WTC11 (cell line): ENCODE measurements around the gene LTBP1. TPM values are rescaled to one million over a fixed set of nuclear protein-coding genes. Genes with fewer than 3 reads are reported as not detected.

ENCODE experiments used
- ATAC-seq: fragments of 200-7000 bp; cut with Tn5 transposase; 2 replicates; pipeline ENCODE4 v1.10.0; 2021; ENCODE audit warnings: mild to moderate bottlenecking, moderate library complexity
- CTCF ChIA-PET: fragments of 300-600 bp; sonication (Branson Sonifier 250); formaldehyde crosslinking; loops from one replicate; lab custom pipeline; 2021; ENCODE audit warnings: antibody characterized with exemption; lab: Charles Lee
- POLR2A ChIA-PET: fragments of 350-600 bp; sonication (Branson Sonifier 250); formaldehyde crosslinking; loops from one replicate; lab custom pipeline; 2021; ENCODE audit warnings: antibody characterized with exemption; lab: Charles Lee
- DNase-seq: peaks from one replicate; pipeline ENCODE4 v3.0.0; 2021; ENCODE audit warnings: low spot score
- H3K27ac Mint-ChIP-seq: 2 replicates; pipeline ENCODE4 v1.8.0; 2021; ENCODE audit warnings: mixed read lengths
- H3K27me3 Mint-ChIP-seq: 2 replicates; pipeline ENCODE4 v1.8.0; 2021; ENCODE audit warnings: low read depth, mild to moderate bottlenecking, moderate library complexity, mixed read lengths
- H3K36me3 Mint-ChIP-seq: 2 replicates; pipeline ENCODE4 v1.8.0; 2021; ENCODE audit warnings: mixed read lengths
- H3K4me1 Mint-ChIP-seq: 2 replicates; pipeline ENCODE4 v1.8.0; 2022; ENCODE audit warnings: mixed read lengths
- H3K4me3 Mint-ChIP-seq: 2 replicates; pipeline ENCODE4 v1.8.0; 2021; ENCODE audit warnings: mild to moderate bottlenecking, moderate library complexity, mixed read lengths
- H3K9me3 Mint-ChIP-seq: 2 replicates; pipeline ENCODE4 v1.8.0; 2021; ENCODE audit warnings: mixed read lengths
- CREB1 ChIP-seq: sonication (generic); formaldehyde crosslinking; IDR thresholded peaks from 2 replicates; pipeline ENCODE4 v1.8.0; 2023; ENCODE audit warnings: mild to moderate bottlenecking, missing genetic modification reagents
- ELF4 ChIP-seq: sonication (generic); formaldehyde crosslinking; IDR thresholded peaks from 2 replicates; pipeline ENCODE4 v1.8.1; 2022; ENCODE audit warnings: low read depth, mild to moderate bottlenecking, moderate library complexity, missing genetic modification reagents
- GABPB1 ChIP-seq: sonication (generic); formaldehyde crosslinking; IDR thresholded peaks from 2 replicates; pipeline ENCODE4 v1.8.1; 2023; ENCODE audit warnings: mild to moderate bottlenecking, missing genetic modification reagents
- GRHL2 ChIP-seq: fragments of 250-450 bp; sonication (Bioruptor Pico); IDR thresholded peaks from 2 replicates; pipeline ENCODE4 v1.8.0; 2022; ENCODE audit warnings: mild to moderate bottlenecking, moderate library complexity; ENCODE audit not compliant: insufficient replicate concordance, severe bottlenecking
- JUN ChIP-seq: sonication (generic); formaldehyde crosslinking; IDR thresholded peaks from 2 replicates; pipeline ENCODE4 v1.8.0; 2023; ENCODE audit warnings: mild to moderate bottlenecking, missing genetic modification reagents
- MYBL2 ChIP-seq: sonication (generic); formaldehyde crosslinking; IDR thresholded peaks from 2 replicates; pipeline ENCODE4 v1.8.1; 2023; ENCODE audit warnings: mild to moderate bottlenecking, moderate library complexity, missing genetic modification reagents
- OVOL2 ChIP-seq: fragments of 250-450 bp; sonication (Bioruptor Pico); IDR thresholded peaks from 2 replicates; pipeline ENCODE4 v1.9.0; 2021; ENCODE audit warnings: mild to moderate bottlenecking, borderline replicate concordance
- PRRX2 ChIP-seq: fragments of 250-450 bp; sonication (Bioruptor Pico); IDR thresholded peaks from 2 replicates; pipeline ENCODE4 v1.8.0; 2021; ENCODE audit warnings: mild to moderate bottlenecking
- SMAD3 ChIP-seq: sonication (generic); formaldehyde crosslinking; IDR thresholded peaks from 2 replicates; pipeline ENCODE4 v1.8.0; 2022; ENCODE audit warnings: missing genetic modification reagents, mild to moderate bottlenecking, borderline replicate concordance
- SP1 ChIP-seq: sonication (generic); formaldehyde crosslinking; conservative IDR thresholded peaks from 2 replicates; pipeline ENCODE4 v1.8.1; 2022; ENCODE audit warnings: missing genetic modification reagents
- TEAD1 ChIP-seq: sonication (generic); formaldehyde crosslinking; IDR thresholded peaks from 2 replicates; pipeline ENCODE4 v1.8.0; 2022; ENCODE audit warnings: mild to moderate bottlenecking, missing genetic modification reagents
- ZNF219 ChIP-seq: sonication (generic); formaldehyde crosslinking; IDR thresholded peaks from 2 replicates; pipeline ENCODE4 v1.8.0; 2023; ENCODE audit warnings: missing genetic modification reagents, mild to moderate bottlenecking, borderline replicate concordance
- ZNF232 ChIP-seq: sonication (generic); formaldehyde crosslinking; IDR thresholded peaks from 2 replicates; pipeline ENCODE4 v1.8.0; 2022; ENCODE audit warnings: mild to moderate bottlenecking, missing genetic modification reagents
- ZNF317 ChIP-seq: sonication (generic); formaldehyde crosslinking; IDR thresholded peaks from 2 replicates; pipeline ENCODE4 v1.8.1; 2023; ENCODE audit warnings: low read depth, mild to moderate bottlenecking, moderate library complexity, missing genetic modification reagents, borderline replicate concordance
- ZNF396 ChIP-seq: fragments of 250-450 bp; sonication (Bioruptor Pico); IDR thresholded peaks from 2 replicates; pipeline ENCODE4 v1.8.0; 2021; ENCODE audit warnings: mild to moderate bottlenecking, moderate library complexity, borderline replicate concordance
- ZNF416 ChIP-seq: fragments of 250-450 bp; sonication (Bioruptor Pico); IDR thresholded peaks from 2 replicates; pipeline ENCODE4 v1.9.0; 2021; ENCODE audit warnings: mild to moderate bottlenecking, inconsistent platforms
- ZNF423 ChIP-seq: fragments of 250-450 bp; sonication (Bioruptor Pico); IDR thresholded peaks from 2 replicates; pipeline ENCODE4 v2.1.2; 2022; ENCODE audit warnings: mild to moderate bottlenecking, moderate library complexity
- total RNA-seq: library from RNA; stranded (reverse); gene quantifications from 3 replicates; pipeline ENCODE4 v1.2.3, GENCODE V29; 2021
- TF ChIP-seq, protein P1 (sequence below): sonication (generic); formaldehyde crosslinking; IDR thresholded peaks from 2 replicates; pipeline ENCODE4 v1.8.1; 2022; ENCODE audit warnings: low read depth, missing genetic modification reagents, borderline replicate concordance
- TF ChIP-seq, protein P2 (sequence below): fragments of 250-450 bp; sonication (Bioruptor Pico); IDR thresholded peaks from 2 replicates; pipeline ENCODE4 v1.9.0; 2021; ENCODE audit warnings: mild to moderate bottlenecking, borderline replicate concordance
- TF ChIP-seq, protein P3 (sequence below): sonication (generic); formaldehyde crosslinking; conservative IDR thresholded peaks from 2 replicates; pipeline ENCODE4 v1.8.1; 2022; ENCODE audit warnings: mild to moderate bottlenecking, missing genetic modification reagents
- TF ChIP-seq, protein P4 (sequence below): sonication (generic); formaldehyde crosslinking; IDR thresholded peaks from 2 replicates; pipeline ENCODE4 v1.8.1; 2023; ENCODE audit warnings: mild to moderate bottlenecking, missing genetic modification reagents, moderate library complexity

LTBP1 gene
- total RNA-seq, 1 experiment from 2014 or later, result 33.6 TPM

DNA sequence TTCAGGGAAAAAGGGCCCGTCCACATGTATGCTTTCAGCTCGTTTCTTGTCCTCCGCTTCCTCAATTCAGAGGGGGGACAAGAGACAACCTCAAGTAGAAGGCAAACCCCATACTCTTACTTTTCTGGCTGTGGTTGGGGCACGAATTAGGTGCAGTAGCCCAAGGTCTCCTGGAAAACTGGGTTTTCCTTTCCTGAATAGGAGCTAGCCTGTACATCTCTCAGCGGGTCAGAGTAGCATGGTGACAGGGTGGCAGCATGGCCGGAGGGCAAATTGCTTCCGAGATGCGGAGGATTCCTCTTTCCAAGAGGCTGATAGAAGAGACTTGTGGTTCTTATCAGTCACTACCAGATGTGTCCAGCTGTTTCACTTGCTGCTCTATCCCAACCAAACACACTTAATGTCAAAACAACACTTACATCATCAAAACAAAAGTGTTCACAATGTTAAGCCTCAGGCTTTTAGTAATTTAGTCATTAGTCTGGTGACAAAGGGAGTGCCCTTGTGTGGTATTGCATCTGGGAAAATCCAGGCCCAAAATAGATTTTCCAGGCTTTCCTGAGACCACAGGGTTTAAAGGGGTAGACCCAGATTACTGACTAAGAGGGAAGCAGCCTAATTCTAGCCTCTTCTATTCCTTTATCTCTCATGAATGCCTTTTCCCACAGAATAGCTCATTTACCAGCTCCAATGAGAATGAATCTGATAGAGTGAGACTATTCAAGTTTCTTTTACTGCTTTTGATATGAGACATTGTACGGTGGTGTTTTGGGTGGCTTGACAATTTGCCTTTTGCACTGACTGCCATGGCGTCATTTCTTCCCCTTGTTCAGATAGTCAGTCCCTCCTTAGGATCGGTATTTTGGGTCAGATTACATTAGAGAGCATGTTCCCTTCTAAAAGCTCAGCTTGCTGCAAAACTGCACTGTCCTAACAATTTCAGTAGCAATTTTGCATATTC is 162.0 kb downstream of the LTBP1 start:
- Mint-ChIP-seq H3K9me3 (no peaks in the 10 kb centered on the region), H3K27me3 (no peaks in the 10 kb centered on the region), H3K4me1 (peaks cover 18% of the 10 kb centered on the region), H3K4me3 (no peak overlapping the region), H3K36me3 (no peaks in the 10 kb centered on the region), H3K27ac (peak overlapping the region; percentile 57; the same call in 1 of the 2 replicates)
- no peak for TF ChIP-seq SMAD3 (CRISPR knock-in tag)
- TF ChIP-seq GRHL2, result no peak
- TF ChIP-seq ZNF232 (CRISPR knock-in tag), result no peak
- TF ChIP-seq PRRX2 (CRISPR knock-in tag), result no peak
- TF ChIP-seq ZNF416, result no peak
- TF ChIP-seq TEAD1 (CRISPR knock-in tag), result no peak
- no peak for TF ChIP-seq CREB1 (CRISPR knock-in tag)
- TF ChIP-seq, protein P1, sequence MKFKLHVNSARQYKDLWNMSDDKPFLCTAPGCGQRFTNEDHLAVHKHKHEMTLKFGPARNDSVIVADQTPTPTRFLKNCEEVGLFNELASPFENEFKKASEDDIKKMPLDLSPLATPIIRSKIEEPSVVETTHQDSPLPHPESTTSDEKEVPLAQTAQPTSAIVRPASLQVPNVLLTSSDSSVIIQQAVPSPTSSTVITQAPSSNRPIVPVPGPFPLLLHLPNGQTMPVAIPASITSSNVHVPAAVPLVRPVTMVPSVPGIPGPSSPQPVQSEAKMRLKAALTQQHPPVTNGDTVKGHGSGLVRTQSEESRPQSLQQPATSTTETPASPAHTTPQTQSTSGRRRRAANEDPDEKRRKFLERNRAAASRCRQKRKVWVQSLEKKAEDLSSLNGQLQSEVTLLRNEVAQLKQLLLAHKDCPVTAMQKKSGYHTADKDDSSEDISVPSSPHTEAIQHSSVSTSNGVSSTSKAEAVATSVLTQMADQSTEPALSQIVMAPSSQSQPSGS (CRISPR knock-in tag), result no peak
- TF ChIP-seq, protein P2, sequence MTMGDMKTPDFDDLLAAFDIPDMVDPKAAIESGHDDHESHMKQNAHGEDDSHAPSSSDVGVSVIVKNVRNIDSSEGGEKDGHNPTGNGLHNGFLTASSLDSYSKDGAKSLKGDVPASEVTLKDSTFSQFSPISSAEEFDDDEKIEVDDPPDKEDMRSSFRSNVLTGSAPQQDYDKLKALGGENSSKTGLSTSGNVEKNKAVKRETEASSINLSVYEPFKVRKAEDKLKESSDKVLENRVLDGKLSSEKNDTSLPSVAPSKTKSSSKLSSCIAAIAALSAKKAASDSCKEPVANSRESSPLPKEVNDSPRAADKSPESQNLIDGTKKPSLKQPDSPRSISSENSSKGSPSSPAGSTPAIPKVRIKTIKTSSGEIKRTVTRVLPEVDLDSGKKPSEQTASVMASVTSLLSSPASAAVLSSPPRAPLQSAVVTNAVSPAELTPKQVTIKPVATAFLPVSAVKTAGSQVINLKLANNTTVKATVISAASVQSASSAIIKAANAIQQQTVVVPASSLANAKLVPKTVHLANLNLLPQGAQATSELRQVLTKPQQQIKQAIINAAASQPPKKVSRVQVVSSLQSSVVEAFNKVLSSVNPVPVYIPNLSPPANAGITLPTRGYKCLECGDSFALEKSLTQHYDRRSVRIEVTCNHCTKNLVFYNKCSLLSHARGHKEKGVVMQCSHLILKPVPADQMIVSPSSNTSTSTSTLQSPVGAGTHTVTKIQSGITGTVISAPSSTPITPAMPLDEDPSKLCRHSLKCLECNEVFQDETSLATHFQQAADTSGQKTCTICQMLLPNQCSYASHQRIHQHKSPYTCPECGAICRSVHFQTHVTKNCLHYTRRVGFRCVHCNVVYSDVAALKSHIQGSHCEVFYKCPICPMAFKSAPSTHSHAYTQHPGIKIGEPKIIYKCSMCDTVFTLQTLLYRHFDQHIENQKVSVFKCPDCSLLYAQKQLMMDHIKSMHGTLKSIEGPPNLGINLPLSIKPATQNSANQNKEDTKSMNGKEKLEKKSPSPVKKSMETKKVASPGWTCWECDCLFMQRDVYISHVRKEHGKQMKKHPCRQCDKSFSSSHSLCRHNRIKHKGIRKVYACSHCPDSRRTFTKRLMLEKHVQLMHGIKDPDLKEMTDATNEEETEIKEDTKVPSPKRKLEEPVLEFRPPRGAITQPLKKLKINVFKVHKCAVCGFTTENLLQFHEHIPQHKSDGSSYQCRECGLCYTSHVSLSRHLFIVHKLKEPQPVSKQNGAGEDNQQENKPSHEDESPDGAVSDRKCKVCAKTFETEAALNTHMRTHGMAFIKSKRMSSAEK, result no peak
- no peak for TF ChIP-seq ZNF317 (CRISPR knock-in tag)
- no peak for TF ChIP-seq GABPB1 (CRISPR knock-in tag)
- no peak for TF ChIP-seq JUN (CRISPR knock-in tag)
- POLR2A ChIA-PET, result interaction anchor here (1.1 kb wide), 1 partner anchor 70 kb away, joined by 3 read pairs; no protein-coding TSS in a partner anchor
- CTCF ChIA-PET, result no interaction called here
- ATAC-seq (no peak), DNase-seq (no peak)

DNA sequence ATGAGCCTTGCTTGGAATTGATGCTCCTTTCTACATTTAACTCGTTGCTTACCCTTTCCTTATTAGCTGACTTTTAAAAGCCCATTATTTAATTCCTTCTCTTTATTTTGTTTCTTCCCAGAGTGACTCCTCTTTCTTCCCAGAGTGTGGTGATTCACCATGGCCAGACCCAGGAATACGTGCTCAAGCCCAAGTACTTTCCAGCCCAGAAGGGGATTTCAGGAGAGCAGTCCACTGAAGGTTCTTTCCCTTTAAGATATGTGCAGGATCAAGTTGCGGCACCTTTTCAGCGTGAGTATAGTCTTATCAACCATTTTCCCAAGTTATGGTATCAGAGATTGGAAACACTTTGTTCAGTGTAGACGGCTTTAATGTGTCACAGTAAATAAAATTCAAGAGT is 163.7 kb downstream of the LTBP1 start:
- Mint-ChIP-seq H3K36me3 (no peaks in the 10 kb centered on the region), H3K4me3 (no peak overlapping the region), H3K27me3 (no peaks in the 10 kb centered on the region), H3K27ac (0 out of 2 replicates have a peak overlapping the region, but pooled peaks have one; percentile 60), H3K4me1 (peaks cover 5% of the 10 kb centered on the region; the same call in 1 of the 2 replicates), H3K9me3 (no peaks in the 10 kb centered on the region)
- no peak for ATAC-seq
- ChIA-PET POLR2A (no interaction called here), CTCF (no interaction called here)
- no peak for TF ChIP-seq OVOL2 (CRISPR knock-in tag)
- no peak for TF ChIP-seq SP1 (CRISPR knock-in tag)
- no peak for TF ChIP-seq ZNF423 (CRISPR knock-in tag)
- TF ChIP-seq GABPB1 (CRISPR knock-in tag), result no peak
- TF ChIP-seq ELF4 (CRISPR knock-in tag), result no peak
- TF ChIP-seq, protein P3, sequence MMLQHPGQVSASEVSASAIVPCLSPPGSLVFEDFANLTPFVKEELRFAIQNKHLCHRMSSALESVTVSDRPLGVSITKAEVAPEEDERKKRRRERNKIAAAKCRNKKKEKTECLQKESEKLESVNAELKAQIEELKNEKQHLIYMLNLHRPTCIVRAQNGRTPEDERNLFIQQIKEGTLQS (CRISPR knock-in tag), result no peak
- no peak for TF ChIP-seq ZNF396
- TF ChIP-seq, protein P4, sequence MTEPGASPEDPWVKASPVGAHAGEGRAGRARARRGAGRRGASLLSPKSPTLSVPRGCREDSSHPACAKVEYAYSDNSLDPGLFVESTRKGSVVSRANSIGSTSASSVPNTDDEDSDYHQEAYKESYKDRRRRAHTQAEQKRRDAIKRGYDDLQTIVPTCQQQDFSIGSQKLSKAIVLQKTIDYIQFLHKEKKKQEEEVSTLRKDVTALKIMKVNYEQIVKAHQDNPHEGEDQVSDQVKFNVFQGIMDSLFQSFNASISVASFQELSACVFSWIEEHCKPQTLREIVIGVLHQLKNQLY (CRISPR knock-in tag), result no peak
- no peak for TF ChIP-seq ZNF219
- TF ChIP-seq MYBL2, result no peak
- no peak for DNase-seq
